Iris pigment epithelial cell (primary cell): ENCODE data around the gene FILIP1L.

Experiments used
- DNase-seq: peaks from one replicate; pipeline ENCODE4 v3.0.0-alpha.2; 2011; ENCODE audit warnings: low read depth

The FILIP1L gene

GRCh38 chr3:100009276-100010086, 104.8 kb downstream of the FILIP1L start:
- DNase-seq = no peak

GRCh38 chr3:100008081-100008698, 106.1 kb downstream of the FILIP1L start:
- DNase-seq = no peak

GRCh38 chr3:100007313-100007712, 107.0 kb downstream of the FILIP1L start:
- DNase-seq = no peak

GRCh38 chr3:100006570-100007271, 107.6 kb downstream of the FILIP1L start:
- DNase-seq = peak; percentile 70

GRCh38 chr3:100005665-100006393, 108.5 kb downstream of the FILIP1L start:
- DNase-seq = peak; percentile 51

GRCh38 chr3:100004931-100005330, 109.4 kb downstream of the FILIP1L start:
- DNase-seq = no peak

GRCh38 chr3:100003609-100004503, 110.4 kb downstream of the FILIP1L start:
- no peak for DNase-seq

- DNase-seq = peak; percentile 97
These were observed 111.5 kb downstream of the FILIP1L start for GRCh38 chr3:100002599-100003350.

- no peak for DNase-seq
These were observed 112.6 kb downstream of the FILIP1L start for GRCh38 chr3:100001526-100002270.

GRCh38 chr3:100001083-100001482, 113.2 kb downstream of the FILIP1L start:
- DNase-seq = no peak

- peak; percentile 66 for DNase-seq
These were observed 114.8 kb downstream of the FILIP1L start for GRCh38 chr3:99999536-99999935.

- no peak for DNase-seq
These were observed 117.0 kb downstream of the FILIP1L start for GRCh38 chr3:99997293-99997692.

GRCh38 chr3:99990179-99990578, 124.1 kb downstream of the FILIP1L start:
- no peak for DNase-seq

GRCh38 chr3:99984668-99985067, 129.6 kb downstream of the FILIP1L start:
- DNase-seq = no peak

- no peak for DNase-seq
These were observed 130.2 kb downstream of the FILIP1L start for GRCh38 chr3:99984139-99984538.

GRCh38 chr3:99982650-99983049, 131.7 kb downstream of the FILIP1L start:
- DNase-seq = no peak

GRCh38 chr3:99981138-99981537, 133.2 kb downstream of the FILIP1L start:
- no peak for DNase-seq

GRCh38 chr3:99980606-99981005, 133.7 kb downstream of the FILIP1L start:
- DNase-seq = no peak

- DNase-seq = no peak
These were observed 136.1 kb downstream of the FILIP1L start for GRCh38 chr3:99978221-99978620.

- DNase-seq = no peak
These were observed 137.7 kb downstream of the FILIP1L start for GRCh38 chr3:99976584-99976983.
